KMS-11 (cell line): ENCODE data around the gene KCNF1.

Source experiments
- H2AFZ ChIP-seq: fragments of 200-600 bp; sonication (generic); 2 replicates; pipeline ENCODE4 v1.6.1; 2016; ENCODE audit warnings: antibody characterized with exemption, mixed run types, low read depth
- H3K27ac ChIP-seq: fragments of 200-600 bp; sonication (generic); 2 replicates; pipeline ENCODE4 v1.6.1; 2016; ENCODE audit warnings: mild to moderate bottlenecking, mixed run types
- H3K27me3 ChIP-seq: fragments of 200-600 bp; sonication (generic); 2 replicates; pipeline ENCODE4 v1.6.1; 2017; ENCODE audit warnings: mild to moderate bottlenecking, low read depth, mixed run types, moderate library complexity; ENCODE audit not compliant: insufficient read depth
- H3K36me3 ChIP-seq: fragments of 200-600 bp; sonication (generic); 2 replicates; pipeline ENCODE4 v1.6.1; 2017; ENCODE audit warnings: mild to moderate bottlenecking, mixed run types; ENCODE audit not compliant: insufficient read depth
- H3K4me1 ChIP-seq: fragments of 200-600 bp; sonication (generic); 2 replicates; pipeline ENCODE4 v1.6.1; 2016; ENCODE audit warnings: mild to moderate bottlenecking, low read depth, mixed run types; ENCODE audit not compliant: poor library complexity, severe bottlenecking
- H3K4me2 ChIP-seq: fragments of 200-600 bp; sonication (generic); 2 replicates; pipeline ENCODE4 v1.7.0; 2016; ENCODE audit warnings: mild to moderate bottlenecking, mixed run types
- H3K4me3 ChIP-seq: fragments of 200-600 bp; sonication (generic); IDR thresholded peaks from 2 replicates; pipeline ENCODE4 v1.6.1; 2017; ENCODE audit warnings: low read depth, low read length, mixed read lengths; ENCODE audit not compliant: insufficient read depth
- H3K79me2 ChIP-seq: fragments of 200-600 bp; sonication (generic); 2 replicates; pipeline ENCODE4 v1.6.1; 2016; ENCODE audit warnings: low read depth, mixed run types; ENCODE audit not compliant: insufficient read depth
- H3K9ac ChIP-seq: fragments of 200-600 bp; sonication (generic); 2 replicates; pipeline ENCODE4 v1.6.1; 2016; ENCODE audit warnings: mild to moderate bottlenecking, mixed run types
- H4K20me1 ChIP-seq: fragments of 200-600 bp; sonication (generic); 2 replicates; pipeline ENCODE4 v1.6.1; 2016; ENCODE audit warnings: mild to moderate bottlenecking, mixed run types; ENCODE audit not compliant: insufficient read depth
- CTCF ChIP-seq: fragments of 200-600 bp; sonication (generic); conservative IDR thresholded peaks from 2 replicates; pipeline ENCODE4 v1.6.1; 2017; ENCODE audit warnings: low read depth, mild to moderate bottlenecking, antibody characterized with exemption, low read length, moderate library complexity, mixed read lengths

Gene KCNF1

DNA sequence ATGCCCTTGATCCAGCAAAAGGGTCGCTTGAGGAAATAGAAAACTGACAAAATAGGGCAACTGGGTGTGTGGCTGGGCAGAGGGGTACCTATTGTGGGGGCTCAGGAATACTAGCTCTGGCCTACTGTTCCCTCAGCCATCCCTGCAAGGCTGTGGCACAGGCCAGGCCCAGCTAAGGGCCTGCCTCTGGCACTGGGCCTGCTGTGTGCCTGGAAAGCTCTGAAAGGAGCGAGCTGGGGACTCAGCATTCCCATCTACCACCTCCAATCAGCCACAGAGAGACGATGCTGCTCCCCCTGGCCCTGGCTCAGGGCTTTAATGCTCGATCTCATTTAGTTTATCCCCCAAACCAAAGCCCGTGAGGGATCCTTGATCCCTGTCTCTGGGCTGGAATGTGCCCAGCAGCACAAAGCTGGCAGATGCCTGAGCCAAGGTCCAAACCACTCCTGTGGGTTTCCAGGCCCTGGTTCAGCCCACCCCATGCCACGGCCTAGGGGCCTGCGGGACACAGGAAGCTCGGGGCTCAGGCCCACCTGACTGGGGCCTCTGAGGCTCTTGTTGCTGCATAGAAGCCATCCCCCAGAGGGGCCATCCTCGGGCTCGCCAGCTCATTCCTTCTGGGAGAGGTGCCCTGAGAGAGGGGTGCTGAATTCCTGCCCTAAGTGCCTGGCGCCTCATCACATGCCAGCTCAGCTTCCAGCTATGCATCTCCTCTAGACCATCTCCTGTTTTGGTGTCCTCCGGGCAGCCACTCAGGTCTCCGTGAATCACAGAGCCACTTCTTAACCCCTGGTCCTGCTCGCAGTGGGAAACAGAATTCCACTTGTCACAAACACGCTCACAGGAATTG is 43.0 kb upstream of the KCNF1 start:
- Histone ChIP-seq H3K4me3 (no peak overlapping the region), H3K36me3 (no peaks in the 10 kb centered on the region; the same call in 1 of the 2 replicates), H4K20me1 (no peaks in the 10 kb centered on the region), H2AFZ (no peak overlapping the region), H3K27me3 (no peaks in the 10 kb centered on the region; the same call in 1 of the 2 replicates), H3K79me2 (no peaks in the 10 kb centered on the region), H3K9ac (no peak overlapping the region), H3K4me2 (no peak overlapping the region), H3K27ac (no peak overlapping the region), H3K4me1 (peaks cover 28% of the 10 kb centered on the region)
- TF ChIP-seq CTCF, result no peak

GRCh38 chr2:10871978-10872377 is 39.8 kb upstream of the KCNF1 start:
- H3K79me2 ChIP-seq, result no peaks in the 10 kb centered on the region
- H4K20me1 ChIP-seq, result no peaks in the 10 kb centered on the region
- no peak overlapping the region for H3K9ac ChIP-seq
- H2AFZ ChIP-seq, result no peak overlapping the region
- no peak for TF ChIP-seq CTCF
- no peak overlapping the region for H3K27ac ChIP-seq
- no peaks in the 10 kb centered on the region for H3K4me1 ChIP-seq
- H3K4me2 ChIP-seq, result no peak overlapping the region
- no peak overlapping the region for H3K4me3 ChIP-seq
- no peaks in the 10 kb centered on the region for H3K27me3 ChIP-seq
- H3K36me3 ChIP-seq, result no peaks in the 10 kb centered on the region; the same call in 1 of the 2 replicates

DNA sequence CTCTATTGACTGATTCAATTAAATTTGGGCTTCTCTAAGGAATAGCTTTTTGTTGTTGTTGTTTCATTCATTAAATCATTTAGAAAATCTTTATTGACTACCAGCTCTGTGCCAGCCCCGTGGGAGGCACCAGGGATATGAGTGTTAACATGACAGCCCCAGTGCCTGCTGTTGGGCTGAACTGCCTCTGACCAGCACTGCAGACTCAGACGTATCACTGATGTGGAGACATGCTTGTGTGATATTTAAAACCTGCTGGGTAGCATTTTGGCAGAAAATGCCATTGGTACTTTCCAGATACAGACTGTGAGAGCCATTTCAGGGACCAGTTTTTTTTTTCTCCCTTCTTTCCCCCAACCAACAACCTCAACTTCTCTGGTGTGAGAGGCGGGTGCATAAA is 38.6 kb upstream of the KCNF1 start:
- Histone ChIP-seq H3K4me1 (no peaks in the 10 kb centered on the region), H2AFZ (no peak overlapping the region), H3K4me2 (no peak overlapping the region), H3K79me2 (no peaks in the 10 kb centered on the region), H3K27ac (no peak overlapping the region), H3K27me3 (no peaks in the 10 kb centered on the region), H3K4me3 (no peak overlapping the region), H4K20me1 (no peaks in the 10 kb centered on the region), H3K9ac (no peak overlapping the region), H3K36me3 (no peaks in the 10 kb centered on the region; the same call in 1 of the 2 replicates)
- no peak for TF ChIP-seq CTCF

DNA sequence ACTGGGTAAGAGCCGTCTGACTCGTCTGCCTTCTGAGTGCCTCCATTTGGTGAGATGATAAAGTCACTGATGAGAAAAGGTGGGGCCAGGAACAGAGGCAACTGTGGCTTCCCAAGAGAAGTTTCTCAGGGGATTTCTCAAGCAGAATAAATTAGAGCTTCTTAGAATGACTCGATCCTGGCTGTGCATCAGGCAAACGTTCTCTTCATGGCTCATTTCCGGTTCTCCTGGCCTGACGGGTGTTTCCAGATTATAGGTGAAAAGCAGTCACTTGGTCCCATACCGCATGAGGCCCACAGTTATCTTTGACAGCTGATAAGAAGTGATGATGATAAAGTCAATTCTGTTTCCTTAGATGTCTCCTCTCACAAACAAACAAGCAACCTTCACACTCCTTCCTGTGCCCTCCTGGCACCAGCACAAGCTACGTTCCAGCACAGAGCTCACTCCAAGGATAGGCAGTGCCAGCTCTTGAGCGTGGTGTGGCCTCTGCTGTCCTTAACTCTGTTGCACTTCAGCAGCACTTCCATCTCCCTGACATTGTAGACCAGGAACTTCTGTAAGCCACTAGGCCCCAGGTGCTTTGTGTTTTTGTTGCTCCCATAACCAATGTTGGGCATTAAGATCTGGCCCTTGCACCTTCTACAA is 37.8 kb upstream of the KCNF1 start:
- Histone ChIP-seq H3K9ac (no peak overlapping the region), H3K36me3 (no peaks in the 10 kb centered on the region; the same call in 1 of the 2 replicates), H4K20me1 (no peaks in the 10 kb centered on the region), H3K79me2 (no peaks in the 10 kb centered on the region), H3K4me1 (no peaks in the 10 kb centered on the region), H3K4me2 (no peak overlapping the region), H2AFZ (no peak overlapping the region), H3K27me3 (no peaks in the 10 kb centered on the region), H3K27ac (no peak overlapping the region), H3K4me3 (no peak overlapping the region)
- no peak for TF ChIP-seq CTCF
